GM21786 (cell line): ENCODE results near the gene NUTM2F.
"Not testable (repeated sequence)": the region's sequence is repeated elsewhere in the genome, so short reads cannot be mapped to it uniquely, and the experiment has no call there.

Source experiments
- ATAC-seq: cut with Tn5 transposase; IDR thresholded peaks from one replicate; pipeline ENCODE4 v1.9.1; 2021; ENCODE audit not compliant: unreplicated experiment

NUTM2F gene

GRCh38 chr9:94328544-94328943 lies at the start of gene NUTM2F:
Gene NUTM2F, minus strand, starts transcription at chr9:94328644. Its CDS starts 21 bp downstream, at chr9:94328623.
- not testable (repeated sequence) for ATAC-seq

GRCh38 chr9:94375197-94375596 lies 46.8 kb upstream of the NUTM2F start:
- peak; percentile 43 for ATAC-seq

GRCh38 chr9:94374176-94375056 lies 46.0 kb upstream of the NUTM2F start:
- peak; percentile 86 for ATAC-seq

- not testable (repeated sequence) for ATAC-seq
Observed at GRCh38 chr9:94373779-94374175, 45.3 kb upstream of the NUTM2F start.

- not testable (repeated sequence) for ATAC-seq
Observed at GRCh38 chr9:94370266-94370665, 41.8 kb upstream of the NUTM2F start.

- not testable (repeated sequence) for ATAC-seq
Observed at GRCh38 chr9:94364093-94364614, 35.7 kb upstream of the NUTM2F start.

- not testable (repeated sequence) for ATAC-seq
Observed at GRCh38 chr9:94357158-94357557, 28.7 kb upstream of the NUTM2F start.

GRCh38 chr9:94351901-94352723 lies 23.7 kb upstream of the NUTM2F start:
- ATAC-seq: not testable (repeated sequence)

- not testable (repeated sequence) for ATAC-seq
Observed at GRCh38 chr9:94348754-94349153, 20.3 kb upstream of the NUTM2F start.

- ATAC-seq: not testable (repeated sequence)
Observed at GRCh38 chr9:94347451-94347850, 19.0 kb upstream of the NUTM2F start.

- ATAC-seq: not testable (repeated sequence)
Observed at GRCh38 chr9:94341703-94342102, 13.3 kb upstream of the NUTM2F start.

- ATAC-seq: not testable (repeated sequence)
Observed at GRCh38 chr9:94340750-94341149, 12.3 kb upstream of the NUTM2F start.

GRCh38 chr9:94339657-94340056 lies 11.2 kb upstream of the NUTM2F start:
- ATAC-seq: not testable (repeated sequence)

- ATAC-seq: not testable (repeated sequence)
Observed at GRCh38 chr9:94338723-94339122, 10.3 kb upstream of the NUTM2F start.

GRCh38 chr9:94336445-94336844 lies 8.0 kb upstream of the NUTM2F start:
- not testable (repeated sequence) for ATAC-seq

- not testable (repeated sequence) for ATAC-seq
Observed at GRCh38 chr9:94325583-94325982, 2.9 kb downstream of the NUTM2F start.

- not testable (repeated sequence) for ATAC-seq
Observed at GRCh38 chr9:94323153-94323798, 5.2 kb downstream of the NUTM2F start.

GRCh38 chr9:94322342-94322940 lies 6.0 kb downstream of the NUTM2F start:
- not testable (repeated sequence) for ATAC-seq

GRCh38 chr9:94317949-94318657 lies 10.3 kb downstream of the NUTM2F start:
- not testable (repeated sequence) for ATAC-seq

GRCh38 chr9:94316236-94316635 lies 12.2 kb downstream of the NUTM2F start:
- peak; percentile 90 for ATAC-seq
